Skeletal muscle satellite cell (primary cell): ENCODE results near the gene ANKLE1.
A peak's percentile ranks its signal among the peaks of the same experiment; 100 is the strongest.

ENCODE experiments used
- H3K27me3 ChIP-seq: 2 replicates; pipeline ENCODE4 v1.7.0; 2013; ENCODE audit warnings: low read length; ENCODE audit not compliant: control insufficient read depth, insufficient read depth
- H3K36me3 ChIP-seq: 2 replicates; pipeline ENCODE4 v1.7.0; 2013; ENCODE audit warnings: mild to moderate bottlenecking, control low read depth, low read length; ENCODE audit not compliant: insufficient read depth
- H3K4me1 ChIP-seq: 2 replicates; pipeline ENCODE4 v1.7.0; 2013; ENCODE audit warnings: low read length; ENCODE audit not compliant: control insufficient read depth, insufficient read depth
- H3K4me2 ChIP-seq: 2 replicates; pipeline ENCODE4 v1.7.0; 2013; ENCODE audit warnings: mild to moderate bottlenecking, low read length
- H3K4me3 ChIP-seq: 2 replicates; pipeline ENCODE4 v1.7.0; 2013; ENCODE audit warnings: low read length
- H3K9ac ChIP-seq: 2 replicates; pipeline ENCODE4 v1.7.0; 2013; ENCODE audit warnings: mild to moderate bottlenecking, low read depth, low read length, moderate library complexity
- H3K9me3 ChIP-seq: replicated peaks from 2 replicates; pipeline ENCODE4 v1.7.0; 2013; ENCODE audit warnings: mild to moderate bottlenecking, control low read depth, low read length

Gene ANKLE1

DNA sequence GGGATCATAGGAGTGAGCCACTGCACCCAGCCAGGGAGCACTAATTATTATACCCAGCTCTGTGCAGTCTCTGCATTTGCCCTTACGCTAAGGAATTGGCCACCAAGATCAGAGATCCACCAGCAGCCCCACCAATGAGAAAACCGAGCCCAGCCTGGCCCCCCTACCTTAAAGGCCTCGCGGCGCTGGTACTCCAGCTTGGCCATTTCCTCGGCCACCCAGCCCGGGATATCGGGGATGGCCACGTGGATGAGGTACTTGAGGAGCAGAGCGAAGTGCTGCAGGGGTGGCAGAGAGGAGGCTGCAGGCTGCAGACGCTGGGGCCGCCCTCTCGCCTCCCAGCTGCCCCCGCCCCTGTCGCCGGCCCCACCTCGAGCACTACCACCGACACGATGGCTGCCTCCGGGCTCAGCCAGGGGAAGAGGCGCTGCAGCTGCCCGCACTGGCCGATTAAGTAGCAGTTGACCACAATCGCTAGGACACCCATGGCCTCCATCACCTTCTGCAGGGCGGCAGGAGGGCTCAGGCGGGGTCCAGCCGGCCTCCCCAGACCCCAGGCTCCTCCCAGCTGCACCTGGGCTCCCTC lies 45.5 kb downstream of the ANKLE1 start:
- no peaks in the 10 kb centered on the region for H3K4me1 ChIP-seq
- no peak overlapping the region for H3K4me2 ChIP-seq
- peaks cover 10% of the 10 kb centered on the region for H3K36me3 ChIP-seq
- no peak overlapping the region for H3K9ac ChIP-seq
- H3K27me3 ChIP-seq, result no peaks in the 10 kb centered on the region
- H3K9me3 ChIP-seq, result no peaks in the 10 kb centered on the region
- no peak overlapping the region for H3K4me3 ChIP-seq

- no peaks in the 10 kb centered on the region for H3K9me3 ChIP-seq
- H3K9ac ChIP-seq, result no peak overlapping the region
- no peak overlapping the region for H3K4me3 ChIP-seq
- H3K4me1 ChIP-seq, result no peaks in the 10 kb centered on the region
- no peak overlapping the region for H3K4me2 ChIP-seq
- H3K36me3 ChIP-seq, result peaks cover 4% of the 10 kb centered on the region
- H3K27me3 ChIP-seq, result no peaks in the 10 kb centered on the region
Observed at GRCh38 chr19:17327654-17328516, 46.2 kb downstream of the ANKLE1 start.

DNA sequence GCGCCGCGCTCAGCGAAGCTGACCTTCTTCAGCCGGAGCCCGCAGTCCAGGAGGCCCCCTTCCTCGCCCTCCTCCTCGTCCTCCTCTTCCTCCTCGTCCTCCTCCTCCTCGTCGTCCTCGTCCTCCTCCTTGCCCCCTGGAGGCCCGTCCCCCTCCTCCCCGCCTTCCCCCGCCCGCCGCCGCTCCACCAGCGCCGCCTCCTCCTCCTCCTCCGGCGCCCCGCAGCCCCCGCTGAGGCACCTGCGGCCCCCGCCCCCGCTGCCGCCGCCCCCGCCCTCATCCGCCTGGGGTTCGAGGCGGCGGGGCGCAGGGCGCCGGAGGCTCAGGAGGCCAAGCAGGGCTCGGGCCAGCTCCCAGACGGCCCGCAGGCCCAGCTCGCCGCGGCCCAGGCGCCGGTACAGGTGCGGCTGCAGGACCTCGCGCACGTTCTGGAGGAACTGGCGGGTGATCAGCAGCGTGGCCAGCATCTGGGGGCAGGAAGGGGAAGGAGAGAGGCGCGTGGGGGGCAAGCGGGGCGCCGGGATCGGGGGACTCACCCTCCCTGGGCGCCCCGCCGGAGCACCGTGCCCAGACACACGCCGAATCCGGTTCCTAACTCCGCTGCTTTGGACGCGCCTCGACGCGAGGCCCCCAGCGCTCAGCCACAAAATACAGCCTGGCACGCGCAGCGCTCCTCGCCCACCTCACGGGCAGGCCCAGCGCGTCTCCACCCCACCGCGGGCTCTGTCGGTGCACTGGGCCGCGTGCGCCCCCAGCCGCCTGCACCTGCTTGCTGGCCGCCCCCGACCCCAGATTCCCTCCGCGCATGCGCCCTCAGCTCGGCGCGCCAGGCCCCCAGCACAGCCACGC lies 47.0 kb downstream of the ANKLE1 start:
- Histone ChIP-seq H3K4me3 (no peak overlapping the region), H3K36me3 (peaks cover 8% of the 10 kb centered on the region), H3K27me3 (no peaks in the 10 kb centered on the region), H3K9ac (no peak overlapping the region), H3K4me2 (no peak overlapping the region), H3K9me3 (no peaks in the 10 kb centered on the region), H3K4me1 (peaks cover 2% of the 10 kb centered on the region)

GRCh38 chr19:17329366-17330261 lies 47.9 kb downstream of the ANKLE1 start:
- peaks cover 8% of the 10 kb centered on the region for H3K36me3 ChIP-seq
- no peak overlapping the region for H3K9ac ChIP-seq
- no peak overlapping the region for H3K4me3 ChIP-seq
- no peak overlapping the region for H3K4me2 ChIP-seq
- H3K4me1 ChIP-seq, result peaks cover 8% of the 10 kb centered on the region
- H3K9me3 ChIP-seq, result no peaks in the 10 kb centered on the region
- no peaks in the 10 kb centered on the region for H3K27me3 ChIP-seq

- no peak overlapping the region for H3K4me3 ChIP-seq
- H3K27me3 ChIP-seq, result no peaks in the 10 kb centered on the region
- no peak overlapping the region for H3K4me2 ChIP-seq
- no peak overlapping the region for H3K9ac ChIP-seq
- H3K4me1 ChIP-seq, result peaks cover 13% of the 10 kb centered on the region
- H3K9me3 ChIP-seq, result no peaks in the 10 kb centered on the region
- peaks cover 8% of the 10 kb centered on the region for H3K36me3 ChIP-seq
Observed at GRCh38 chr19:17330262-17331044, 48.8 kb downstream of the ANKLE1 start.

- Histone ChIP-seq H3K4me2 (no peak overlapping the region), H3K36me3 (peaks cover 8% of the 10 kb centered on the region), H3K4me1 (peaks cover 13% of the 10 kb centered on the region), H3K9ac (no peak overlapping the region), H3K27me3 (no peaks in the 10 kb centered on the region), H3K4me3 (no peak overlapping the region), H3K9me3 (no peaks in the 10 kb centered on the region)
Observed at GRCh38 chr19:17331045-17331558, 49.4 kb downstream of the ANKLE1 start.

GRCh38 chr19:17332360-17332676 lies 50.6 kb downstream of the ANKLE1 start:
- H3K27me3 ChIP-seq, result no peaks in the 10 kb centered on the region
- no peak overlapping the region for H3K4me2 ChIP-seq
- H3K9me3 ChIP-seq, result no peaks in the 10 kb centered on the region
- H3K9ac ChIP-seq, result no peak overlapping the region
- H3K36me3 ChIP-seq, result peaks cover 8% of the 10 kb centered on the region
- no peak overlapping the region for H3K4me3 ChIP-seq
- peaks cover 13% of the 10 kb centered on the region for H3K4me1 ChIP-seq

- H3K36me3 ChIP-seq, result peaks cover 5% of the 10 kb centered on the region
- no peak overlapping the region for H3K4me3 ChIP-seq
- H3K9me3 ChIP-seq, result no peaks in the 10 kb centered on the region
- peaks cover 14% of the 10 kb centered on the region for H3K4me1 ChIP-seq
- no peak overlapping the region for H3K9ac ChIP-seq
- H3K4me2 ChIP-seq, result no peak overlapping the region
- H3K27me3 ChIP-seq, result no peaks in the 10 kb centered on the region
Observed at GRCh38 chr19:17332677-17333581, 51.2 kb downstream of the ANKLE1 start.

DNA sequence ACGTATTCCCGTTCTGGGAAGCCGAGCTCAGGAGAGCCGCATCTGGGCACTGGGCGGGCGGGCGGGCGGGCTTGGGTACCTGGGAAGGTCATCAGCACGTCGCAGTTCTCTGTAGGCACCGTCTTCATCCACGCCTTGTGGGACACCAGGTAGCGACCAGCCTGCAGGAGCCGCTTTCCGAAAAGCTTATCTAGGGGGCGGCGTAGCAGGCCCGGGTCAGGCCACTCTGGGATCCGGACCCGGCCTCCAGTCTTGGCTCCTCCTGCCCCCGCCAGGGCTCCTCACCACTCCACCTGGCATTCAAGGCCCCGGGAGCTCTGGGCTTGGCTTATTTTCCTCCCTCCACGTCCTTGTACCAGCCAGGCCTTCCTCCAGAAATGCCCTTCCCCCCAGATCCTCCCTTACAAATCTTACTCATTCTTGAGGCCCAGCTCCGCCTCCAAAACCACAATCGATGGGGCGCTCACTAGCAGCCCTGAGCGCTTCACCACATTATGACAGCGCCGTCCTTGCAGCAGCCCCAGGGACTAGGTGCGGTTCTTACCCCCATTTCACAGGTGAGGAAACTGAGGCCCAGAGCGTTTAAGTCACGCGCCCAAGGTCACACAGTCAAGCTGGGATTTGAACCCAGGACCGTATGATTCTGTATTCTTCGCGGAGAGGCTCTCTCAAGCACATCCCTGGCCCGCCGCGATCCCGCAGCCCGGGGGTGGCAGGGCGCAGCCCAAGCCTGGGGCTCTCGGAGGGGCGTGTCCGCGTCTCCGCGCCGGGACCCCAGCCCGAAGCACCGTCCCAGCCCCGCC lies 52.1 kb downstream of the ANKLE1 start:
- peak overlapping the region; percentile 62 for H3K9ac ChIP-seq
- H3K9me3 ChIP-seq, result no peaks in the 10 kb centered on the region
- H3K36me3 ChIP-seq, result peaks cover 5% of the 10 kb centered on the region
- H3K27me3 ChIP-seq, result no peaks in the 10 kb centered on the region
- peaks cover 19% of the 10 kb centered on the region for H3K4me1 ChIP-seq
- H3K4me2 ChIP-seq, result peak overlapping the region; percentile 85
- peak overlapping the region; percentile 83 for H3K4me3 ChIP-seq
